ENCODE data around the gene CDH6. TPM values are rescaled to one million over a fixed set of nuclear protein-coding genes. Genes with fewer than 3 reads are reported as not detected.
A peak's percentile ranks its signal among the peaks of the same experiment; 100 is the strongest.

The CDH6 gene
- total and polyA plus RNA-seq, 2 experiments from 2014 or later: 0.60 to 1.1 TPM

DNA sequence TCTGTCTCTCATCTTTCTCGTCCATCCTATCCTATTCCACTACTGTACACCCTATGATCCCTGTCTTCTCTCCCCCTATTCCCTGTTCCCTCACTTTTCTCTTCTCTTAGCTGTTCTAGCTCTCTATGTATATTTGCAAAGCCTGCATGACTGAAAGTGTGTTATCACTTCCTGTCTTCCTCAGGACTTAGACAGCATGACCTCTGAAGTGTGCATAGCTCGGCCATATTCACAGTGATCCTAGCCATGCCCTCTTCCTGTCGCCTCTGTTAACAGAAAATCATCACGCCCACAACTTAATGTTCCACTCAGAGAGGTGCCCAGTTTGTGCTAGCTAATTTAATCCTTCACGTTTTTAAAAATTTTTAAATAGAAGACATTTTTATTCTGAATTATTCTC, 35.8 kb upstream of the CDH6 start:
- Histone ChIP-seq H3K9me2 (ENCODE audit: insufficient read depth) (peaks cover 6% of the 10 kb centered on the region), H2AFZ (no peak overlapping the region), H4K20me1 (replicated peaks; ENCODE audit: insufficient read depth) (no peaks in the 10 kb centered on the region), H3K27ac (ENCODE audit: low read depth) (no peak overlapping the region), H3K4me3 (no peak overlapping the region), H3K79me2 (replicated peaks; ENCODE audit: insufficient read depth) (no peaks in the 10 kb centered on the region), H3K36me3 (ENCODE audit: insufficient read depth) (no peaks in the 10 kb centered on the region), H3K27me3 (ENCODE audit: insufficient read depth) (no peaks in the 10 kb centered on the region), H3K4me1 (ENCODE audit: insufficient read depth) (peaks cover 22% of the 10 kb centered on the region), H3K4me2 (no peak overlapping the region), H3F3A (replicated peaks; ENCODE audit: low read depth) (no peaks in the 10 kb centered on the region)
- H3K36me3 Mint-ChIP-seq (ENCODE audit: low read depth): no peaks in the 10 kb centered on the region
- H3K27ac Mint-ChIP-seq: 0 out of 2 replicates have a peak overlapping the region, but pooled peaks have one; percentile 8
- H3K4me3 Mint-ChIP-seq: no peak overlapping the region
- ATAC-seq (no peak), DNase-seq (ENCODE audit: low spot score) (no peak)
- H3K4me1 Mint-ChIP-seq: peaks cover 41% of the 10 kb centered on the region
- TF ChIP-seq JUNB (IDR thresholded peaks at IDR 0.05; ENCODE audit: unreplicated experiment) (no peak), ZNF331 (CRISPR knock-in tag; IDR thresholded peaks at IDR 0.05; ENCODE audit: low read depth) (no peak), CREB1 (CRISPR knock-in tag; IDR thresholded peaks at IDR 0.05; ENCODE audit: low read depth) (no peak), EZH2 (IDR thresholded peaks at IDR 0.05; ENCODE audit: low read depth, unreplicated experiment) (no peak)
- TF ChIP-seq, protein P1, sequence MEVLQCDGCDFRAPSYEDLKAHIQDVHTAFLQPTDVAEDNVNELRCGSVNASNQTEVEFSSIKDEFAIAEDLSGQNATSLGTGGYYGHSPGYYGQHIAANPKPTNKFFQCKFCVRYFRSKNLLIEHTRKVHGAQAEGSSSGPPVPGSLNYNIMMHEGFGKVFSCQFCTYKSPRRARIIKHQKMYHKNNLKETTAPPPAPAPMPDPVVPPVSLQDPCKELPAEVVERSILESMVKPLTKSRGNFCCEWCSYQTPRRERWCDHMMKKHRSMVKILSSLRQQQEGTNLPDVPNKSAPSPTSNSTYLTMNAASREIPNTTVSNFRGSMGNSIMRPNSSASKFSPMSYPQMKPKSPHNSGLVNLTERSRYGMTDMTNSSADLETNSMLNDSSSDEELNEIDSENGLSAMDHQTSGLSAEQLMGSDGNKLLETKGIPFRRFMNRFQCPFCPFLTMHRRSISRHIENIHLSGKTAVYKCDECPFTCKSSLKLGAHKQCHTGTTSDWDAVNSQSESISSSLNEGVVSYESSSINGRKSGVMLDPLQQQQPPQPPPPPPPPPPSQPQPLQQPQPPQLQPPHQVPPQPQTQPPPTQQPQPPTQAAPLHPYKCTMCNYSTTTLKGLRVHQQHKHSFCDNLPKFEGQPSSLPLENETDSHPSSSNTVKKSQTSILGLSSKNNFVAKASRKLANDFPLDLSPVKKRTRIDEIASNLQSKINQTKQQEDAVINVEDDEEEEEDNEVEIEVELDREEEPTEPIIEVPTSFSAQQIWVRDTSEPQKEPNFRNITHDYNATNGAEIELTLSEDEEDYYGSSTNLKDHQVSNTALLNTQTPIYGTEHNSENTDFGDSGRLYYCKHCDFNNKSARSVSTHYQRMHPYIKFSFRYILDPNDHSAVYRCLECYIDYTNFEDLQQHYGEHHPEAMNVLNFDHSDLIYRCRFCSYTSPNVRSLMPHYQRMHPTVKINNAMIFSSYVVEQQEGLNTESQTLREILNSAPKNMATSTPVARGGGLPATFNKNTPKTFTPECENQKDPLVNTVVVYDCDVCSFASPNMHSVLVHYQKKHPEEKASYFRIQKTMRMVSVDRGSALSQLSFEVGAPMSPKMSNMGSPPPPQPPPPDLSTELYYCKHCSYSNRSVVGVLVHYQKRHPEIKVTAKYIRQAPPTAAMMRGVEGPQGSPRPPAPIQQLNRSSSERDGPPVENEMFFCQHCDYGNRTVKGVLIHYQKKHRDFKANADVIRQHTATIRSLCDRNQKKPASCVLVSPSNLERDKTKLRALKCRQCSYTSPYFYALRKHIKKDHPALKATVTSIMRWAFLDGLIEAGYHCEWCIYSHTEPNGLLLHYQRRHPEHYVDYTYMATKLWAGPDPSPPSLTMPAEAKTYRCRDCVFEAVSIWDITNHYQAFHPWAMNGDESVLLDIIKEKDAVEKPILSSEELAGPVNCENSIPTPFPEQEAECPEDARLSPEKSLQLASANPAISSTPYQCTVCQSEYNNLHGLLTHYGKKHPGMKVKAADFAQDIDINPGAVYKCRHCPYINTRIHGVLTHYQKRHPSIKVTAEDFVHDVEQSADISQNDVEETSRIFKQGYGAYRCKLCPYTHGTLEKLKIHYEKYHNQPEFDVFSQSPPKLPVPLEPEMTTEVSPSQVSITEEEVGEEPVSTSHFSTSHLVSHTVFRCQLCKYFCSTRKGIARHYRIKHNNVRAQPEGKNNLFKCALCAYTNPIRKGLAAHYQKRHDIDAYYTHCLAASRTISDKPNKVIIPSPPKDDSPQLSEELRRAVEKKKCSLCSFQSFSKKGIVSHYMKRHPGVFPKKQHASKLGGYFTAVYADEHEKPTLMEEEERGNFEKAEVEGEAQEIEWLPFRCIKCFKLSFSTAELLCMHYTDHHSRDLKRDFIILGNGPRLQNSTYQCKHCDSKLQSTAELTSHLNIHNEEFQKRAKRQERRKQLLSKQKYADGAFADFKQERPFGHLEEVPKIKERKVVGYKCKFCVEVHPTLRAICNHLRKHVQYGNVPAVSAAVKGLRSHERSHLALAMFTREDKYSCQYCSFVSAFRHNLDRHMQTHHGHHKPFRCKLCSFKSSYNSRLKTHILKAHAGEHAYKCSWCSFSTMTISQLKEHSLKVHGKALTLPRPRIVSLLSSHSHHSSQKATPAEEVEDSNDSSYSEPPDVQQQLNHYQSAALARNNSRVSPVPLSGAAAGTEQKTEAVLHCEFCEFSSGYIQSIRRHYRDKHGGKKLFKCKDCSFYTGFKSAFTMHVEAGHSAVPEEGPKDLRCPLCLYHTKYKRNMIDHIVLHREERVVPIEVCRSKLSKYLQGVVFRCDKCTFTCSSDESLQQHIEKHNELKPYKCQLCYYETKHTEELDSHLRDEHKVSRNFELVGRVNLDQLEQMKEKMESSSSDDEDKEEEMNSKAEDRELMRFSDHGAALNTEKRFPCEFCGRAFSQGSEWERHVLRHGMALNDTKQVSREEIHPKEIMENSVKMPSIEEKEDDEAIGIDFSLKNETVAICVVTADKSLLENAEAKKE (CRISPR knock-in tag; IDR thresholded peaks at IDR 0.05): no peak
- no peaks in the 10 kb centered on the region for H3K9me3 Mint-ChIP-seq
- no peaks in the 10 kb centered on the region for H3K27me3 Mint-ChIP-seq (ENCODE audit: insufficient read depth, low read depth, poor library complexity)

DNA sequence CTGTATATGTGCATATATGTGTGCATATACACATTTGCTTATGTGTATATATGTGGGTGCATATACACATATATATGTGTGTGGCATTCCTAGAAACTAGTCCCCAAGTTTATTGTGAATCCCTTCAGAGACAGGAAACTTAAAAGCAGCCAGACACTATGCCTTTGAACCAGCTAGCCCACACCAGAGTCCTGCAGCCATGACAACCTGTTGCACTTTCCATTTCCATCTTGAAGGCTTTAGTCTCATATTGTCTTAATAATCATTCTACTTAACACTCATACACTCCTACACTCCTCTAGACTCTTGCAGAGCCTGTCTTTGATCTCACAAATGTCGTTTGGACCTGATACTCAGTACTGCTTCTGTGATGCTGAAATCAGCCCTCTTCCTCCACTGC, 34.8 kb upstream of the CDH6 start:
- Histone ChIP-seq H3K4me1 (ENCODE audit: insufficient read depth) (peaks cover 14% of the 10 kb centered on the region), H3K79me2 (replicated peaks; ENCODE audit: insufficient read depth) (no peaks in the 10 kb centered on the region), H3K27me3 (ENCODE audit: insufficient read depth) (no peaks in the 10 kb centered on the region), H3K36me3 (ENCODE audit: insufficient read depth) (no peaks in the 10 kb centered on the region), H3F3A (replicated peaks; ENCODE audit: low read depth) (no peaks in the 10 kb centered on the region), H3K9me2 (ENCODE audit: insufficient read depth) (no peaks in the 10 kb centered on the region), H3K4me3 (no peak overlapping the region), H3K4me2 (no peak overlapping the region), H4K20me1 (replicated peaks; ENCODE audit: insufficient read depth) (no peaks in the 10 kb centered on the region), H2AFZ (no peak overlapping the region), H3K27ac (ENCODE audit: low read depth) (no peak overlapping the region)
- ATAC-seq: no peak
- Mint-ChIP-seq H3K27me3 (ENCODE audit: insufficient read depth, low read depth, poor library complexity) (no peaks in the 10 kb centered on the region), H3K4me3 (no peak overlapping the region), H3K4me1 (peaks cover 32% of the 10 kb centered on the region), H3K27ac (no peak overlapping the region), H3K36me3 (ENCODE audit: low read depth) (no peaks in the 10 kb centered on the region), H3K9me3 (no peaks in the 10 kb centered on the region)
- DNase-seq (ENCODE audit: low spot score): no peak
- TF ChIP-seq EZH2 (IDR thresholded peaks at IDR 0.05; ENCODE audit: low read depth, unreplicated experiment) (no peak), JUNB (IDR thresholded peaks at IDR 0.05; ENCODE audit: unreplicated experiment) (no peak), NANOG (IDR thresholded peaks at IDR 0.05; ENCODE audit: borderline replicate concordance) (no peak), CREB1 (CRISPR knock-in tag; IDR thresholded peaks at IDR 0.05; ENCODE audit: low read depth) (no peak), POLR2AphosphoS5 (IDR thresholded peaks at IDR 0.05; ENCODE audit: low read depth) (no peak)
- TF ChIP-seq, protein P2, sequence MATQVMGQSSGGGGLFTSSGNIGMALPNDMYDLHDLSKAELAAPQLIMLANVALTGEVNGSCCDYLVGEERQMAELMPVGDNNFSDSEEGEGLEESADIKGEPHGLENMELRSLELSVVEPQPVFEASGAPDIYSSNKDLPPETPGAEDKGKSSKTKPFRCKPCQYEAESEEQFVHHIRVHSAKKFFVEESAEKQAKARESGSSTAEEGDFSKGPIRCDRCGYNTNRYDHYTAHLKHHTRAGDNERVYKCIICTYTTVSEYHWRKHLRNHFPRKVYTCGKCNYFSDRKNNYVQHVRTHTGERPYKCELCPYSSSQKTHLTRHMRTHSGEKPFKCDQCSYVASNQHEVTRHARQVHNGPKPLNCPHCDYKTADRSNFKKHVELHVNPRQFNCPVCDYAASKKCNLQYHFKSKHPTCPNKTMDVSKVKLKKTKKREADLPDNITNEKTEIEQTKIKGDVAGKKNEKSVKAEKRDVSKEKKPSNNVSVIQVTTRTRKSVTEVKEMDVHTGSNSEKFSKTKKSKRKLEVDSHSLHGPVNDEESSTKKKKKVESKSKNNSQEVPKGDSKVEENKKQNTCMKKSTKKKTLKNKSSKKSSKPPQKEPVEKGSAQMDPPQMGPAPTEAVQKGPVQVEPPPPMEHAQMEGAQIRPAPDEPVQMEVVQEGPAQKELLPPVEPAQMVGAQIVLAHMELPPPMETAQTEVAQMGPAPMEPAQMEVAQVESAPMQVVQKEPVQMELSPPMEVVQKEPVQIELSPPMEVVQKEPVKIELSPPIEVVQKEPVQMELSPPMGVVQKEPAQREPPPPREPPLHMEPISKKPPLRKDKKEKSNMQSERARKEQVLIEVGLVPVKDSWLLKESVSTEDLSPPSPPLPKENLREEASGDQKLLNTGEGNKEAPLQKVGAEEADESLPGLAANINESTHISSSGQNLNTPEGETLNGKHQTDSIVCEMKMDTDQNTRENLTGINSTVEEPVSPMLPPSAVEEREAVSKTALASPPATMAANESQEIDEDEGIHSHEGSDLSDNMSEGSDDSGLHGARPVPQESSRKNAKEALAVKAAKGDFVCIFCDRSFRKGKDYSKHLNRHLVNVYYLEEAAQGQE (IDR thresholded peaks at IDR 0.05; ENCODE audit: unreplicated experiment): no peak
- TF ChIP-seq, protein P3, sequence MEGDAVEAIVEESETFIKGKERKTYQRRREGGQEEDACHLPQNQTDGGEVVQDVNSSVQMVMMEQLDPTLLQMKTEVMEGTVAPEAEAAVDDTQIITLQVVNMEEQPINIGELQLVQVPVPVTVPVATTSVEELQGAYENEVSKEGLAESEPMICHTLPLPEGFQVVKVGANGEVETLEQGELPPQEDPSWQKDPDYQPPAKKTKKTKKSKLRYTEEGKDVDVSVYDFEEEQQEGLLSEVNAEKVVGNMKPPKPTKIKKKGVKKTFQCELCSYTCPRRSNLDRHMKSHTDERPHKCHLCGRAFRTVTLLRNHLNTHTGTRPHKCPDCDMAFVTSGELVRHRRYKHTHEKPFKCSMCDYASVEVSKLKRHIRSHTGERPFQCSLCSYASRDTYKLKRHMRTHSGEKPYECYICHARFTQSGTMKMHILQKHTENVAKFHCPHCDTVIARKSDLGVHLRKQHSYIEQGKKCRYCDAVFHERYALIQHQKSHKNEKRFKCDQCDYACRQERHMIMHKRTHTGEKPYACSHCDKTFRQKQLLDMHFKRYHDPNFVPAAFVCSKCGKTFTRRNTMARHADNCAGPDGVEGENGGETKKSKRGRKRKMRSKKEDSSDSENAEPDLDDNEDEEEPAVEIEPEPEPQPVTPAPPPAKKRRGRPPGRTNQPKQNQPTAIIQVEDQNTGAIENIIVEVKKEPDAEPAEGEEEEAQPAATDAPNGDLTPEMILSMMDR (conservative IDR thresholded peaks at IDR 0.05; ENCODE audit: low read depth in 2 of 2): no peak
